ENCODE results near the gene PRR19.

Gene PRR19

GRCh38 chr19:42295831-42296525, 6.0 kb upstream of the PRR19 start:
- peak; percentile 61 for DNase-seq

- no peak for DNase-seq
These were observed 4.9 kb upstream of the PRR19 start for GRCh38 chr19:42297039-42297438.

GRCh38 chr19:42303101-42303464, 1.2 kb downstream of the PRR19 start:
- DNase-seq: no peak

GRCh38 chr19:42303876-42304275, 1.9 kb downstream of the PRR19 start:
- DNase-seq: no peak

- no peak for DNase-seq
These were observed 4.7 kb downstream of the PRR19 start for GRCh38 chr19:42306646-42307045.

- DNase-seq: no peak
These were observed 7.8 kb downstream of the PRR19 start for GRCh38 chr19:42309686-42310085.

GRCh38 chr19:42311657-42312056, 9.7 kb downstream of the PRR19 start:
- DNase-seq: no peak

- DNase-seq: no peak
These were observed 10.4 kb downstream of the PRR19 start for GRCh38 chr19:42312370-42312769.

- DNase-seq: peak; percentile 38
These were observed 11.3 kb downstream of the PRR19 start, which contains the start of gene TMEM145 for GRCh38 chr19:42313096-42313839. TSS of gene TMEM145 (plus strand) at chr19:42313309. CDS start at chr19:42313377, 68 bp downstream.

- DNase-seq: no peak
These were observed 12.2 kb downstream of the PRR19 start for GRCh38 chr19:42313840-42314755.

GRCh38 chr19:42315024-42315423, 13.1 kb downstream of the PRR19 start:
- DNase-seq: no peak

- DNase-seq: no peak
These were observed 14.6 kb downstream of the PRR19 start for GRCh38 chr19:42316223-42317211.

GRCh38 chr19:42317535-42317934, 15.6 kb downstream of the PRR19 start:
- no peak for DNase-seq

GRCh38 chr19:42322305-42322704, 20.4 kb downstream of the PRR19 start:
- no peak for DNase-seq

GRCh38 chr19:42323473-42323851, 21.5 kb downstream of the PRR19 start:
- no peak for DNase-seq

GRCh38 chr19:42323852-42324654, 22.1 kb downstream of the PRR19 start:
- no peak for DNase-seq

GRCh38 chr19:42324655-42325307, 22.8 kb downstream of the PRR19 start:
- no peak for DNase-seq

GRCh38 chr19:42325308-42325895, 23.5 kb downstream of the PRR19 start, which contains the start of gene MEGF8:
TSS of gene MEGF8 (plus strand) at chr19:42325635. CDS start at chr19:42326244, 609 bp downstream.
- DNase-seq: peak; percentile 99

- no peak for DNase-seq
These were observed 24.2 kb downstream of the PRR19 start for GRCh38 chr19:42325896-42326771.

Data from fibroblast of skin of scalp (primary cell).